ACC112 (cell line): ENCODE measurements around the gene L3MBTL3.
"Not testable (repeated sequence)": the region's sequence is repeated elsewhere in the genome, so short reads cannot be mapped to it uniquely, and the experiment has no call there.

ENCODE experiments used
- H2AFZ ChIP-seq: fragments of 200-600 bp; sonication (generic); one replicate; pipeline ENCODE4 v1.6.0; 2017; ENCODE audit warnings: antibody characterized with exemption, low read length; ENCODE audit not compliant: unreplicated experiment
- H3K27ac ChIP-seq: fragments of 200-600 bp; sonication (generic); 2 replicates; pipeline ENCODE4 v1.5.1; 2014; ENCODE audit warnings: low read depth, mild to moderate bottlenecking, antibody characterized with exemption, low read length, moderate library complexity
- H3K27me3 ChIP-seq: fragments of 200-600 bp; sonication (generic); 2 replicates; pipeline ENCODE4 v1.6.1; 2014; ENCODE audit warnings: mild to moderate bottlenecking, antibody characterized with exemption, low read length, moderate library complexity, mixed read lengths; ENCODE audit not compliant: insufficient read depth
- H3K36me3 ChIP-seq: fragments of 200-600 bp; sonication (generic); 2 replicates; pipeline ENCODE4 v1.6.1; 2016; ENCODE audit warnings: mild to moderate bottlenecking, antibody characterized with exemption, low read length, moderate library complexity, mixed read lengths; ENCODE audit not compliant: insufficient read depth
- H3K4me1 ChIP-seq: fragments of 200-600 bp; sonication (generic); one replicate; pipeline ENCODE4 v1.6.1; 2016; ENCODE audit warnings: low read length, mixed read lengths; ENCODE audit not compliant: insufficient read depth, unreplicated experiment, control insufficient read depth
- H3K4me3 ChIP-seq: fragments of 200-600 bp; sonication (generic); 2 replicates; pipeline ENCODE4 v1.5.1; 2014; ENCODE audit warnings: mild to moderate bottlenecking, low read depth, low read length
- H3K79me2 ChIP-seq: fragments of 200-600 bp; sonication (generic); one replicate; pipeline ENCODE4 v1.6.0; 2016; ENCODE audit warnings: low read length; ENCODE audit not compliant: control insufficient read depth, unreplicated experiment, insufficient read depth

L3MBTL3 gene

DNA sequence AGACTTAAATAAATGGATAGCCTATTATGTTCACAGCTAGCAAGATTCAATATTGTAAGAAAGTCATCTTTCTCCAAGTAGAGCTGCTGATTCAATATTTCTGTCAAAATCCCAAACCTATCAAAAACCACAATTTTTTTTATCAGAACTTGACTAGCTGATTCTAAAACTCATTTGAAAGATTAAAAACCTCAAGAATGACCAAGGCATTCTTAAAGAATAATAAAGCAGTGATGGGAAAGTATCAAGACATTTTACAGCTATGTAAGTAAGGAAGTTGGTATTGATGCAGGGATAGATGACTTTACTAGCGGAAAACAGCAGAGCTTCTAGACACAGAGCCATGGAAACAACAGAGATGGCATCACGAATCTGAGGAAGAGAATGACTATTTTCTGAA, 139.7 kb downstream of the L3MBTL3 start:
- Histone ChIP-seq H3K36me3 (no peaks in the 10 kb centered on the region), H3K27me3 (no peaks in the 10 kb centered on the region), H3K79me2 (no peaks in the 10 kb centered on the region), H2AFZ (no peak overlapping the region), H3K4me3 (no peak overlapping the region), H3K4me1 (no peaks in the 10 kb centered on the region), H3K27ac (no peak overlapping the region)

DNA sequence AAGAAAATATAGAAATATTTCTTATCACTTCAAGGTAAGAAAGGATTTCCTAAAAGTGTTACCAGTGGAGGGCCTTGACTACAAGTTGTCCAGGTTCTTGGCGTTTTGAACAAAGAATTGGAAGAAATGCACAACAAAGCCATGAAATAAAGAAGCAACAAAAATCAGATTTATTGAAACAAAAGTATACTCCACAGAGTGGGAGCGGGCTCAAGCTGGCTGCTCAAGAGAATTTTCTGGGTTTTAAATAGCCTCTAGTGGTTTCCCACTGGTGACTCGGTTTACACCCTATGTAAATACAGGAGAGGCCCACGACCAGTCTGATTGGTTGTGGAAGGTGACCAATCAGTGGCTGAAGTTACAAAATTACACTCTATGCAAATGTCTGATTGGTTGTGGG, 140.2 kb downstream of the L3MBTL3 start:
- H3K4me3 ChIP-seq, result no peak overlapping the region
- no peaks in the 10 kb centered on the region for H3K79me2 ChIP-seq
- H3K4me1 ChIP-seq, result no peaks in the 10 kb centered on the region
- no peak overlapping the region for H3K27ac ChIP-seq
- no peaks in the 10 kb centered on the region for H3K36me3 ChIP-seq
- no peaks in the 10 kb centered on the region for H3K27me3 ChIP-seq
- H2AFZ ChIP-seq, result no peak overlapping the region

DNA sequence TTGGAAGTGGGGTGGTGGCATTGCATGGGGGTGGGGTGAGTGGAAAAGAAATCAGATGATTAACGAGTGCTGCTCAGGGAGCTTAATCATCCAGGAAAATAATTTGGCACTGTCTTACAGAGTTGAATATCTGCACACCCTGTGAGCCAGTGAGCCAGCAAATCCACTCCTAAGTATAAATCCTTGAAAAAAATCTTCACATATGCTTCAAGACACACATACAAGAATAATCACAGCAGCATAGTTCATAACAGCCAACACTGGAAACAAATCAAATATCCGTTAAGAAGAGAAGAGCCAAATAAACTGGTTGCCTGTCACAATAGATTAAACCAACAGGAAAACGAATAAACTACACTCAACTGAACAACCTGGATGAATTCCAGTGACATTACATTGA, 141.6 kb downstream of the L3MBTL3 start:
- H3K27me3 ChIP-seq, result peaks cover 2% of the 10 kb centered on the region; the same call in 1 of the 2 replicates
- H3K4me1 ChIP-seq, result no peaks in the 10 kb centered on the region
- H3K27ac ChIP-seq, result no peak overlapping the region
- no peaks in the 10 kb centered on the region for H3K79me2 ChIP-seq
- no peak overlapping the region for H3K4me3 ChIP-seq
- H3K36me3 ChIP-seq, result no peaks in the 10 kb centered on the region
- no peak overlapping the region for H2AFZ ChIP-seq

DNA sequence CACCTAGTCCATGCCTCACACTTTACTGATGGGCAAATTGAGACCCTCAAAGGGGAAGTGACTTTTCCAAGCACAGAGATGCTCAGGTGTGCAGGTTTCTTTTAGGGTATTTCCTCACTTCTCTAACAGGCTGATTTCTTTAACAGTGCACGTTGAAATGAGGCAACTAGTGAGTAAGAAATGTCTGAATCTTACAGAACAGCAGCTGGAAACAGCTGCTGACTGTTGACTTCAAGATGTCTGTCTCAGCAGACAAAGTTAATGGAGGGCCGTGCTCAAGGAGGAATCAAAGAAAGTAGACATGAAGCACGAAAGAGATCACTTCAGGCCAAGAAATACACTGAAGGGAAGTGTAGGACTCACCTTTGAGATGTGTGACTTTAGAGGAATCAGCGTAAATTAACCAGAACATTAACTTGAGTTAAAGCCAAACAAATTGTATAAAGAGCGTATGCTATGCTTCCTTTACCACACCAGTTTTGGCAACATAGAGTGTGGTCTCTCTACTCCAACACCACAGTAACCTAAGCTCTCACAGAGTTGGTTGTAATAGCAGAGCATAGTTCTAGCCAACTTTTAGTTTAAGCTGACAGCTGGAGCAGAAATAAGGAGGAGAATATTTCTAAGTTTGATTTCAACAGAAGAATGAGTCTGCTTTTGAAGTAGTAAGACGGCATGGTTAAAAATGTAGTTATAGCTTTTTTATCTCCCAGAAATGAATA, 143.5 kb downstream of the L3MBTL3 start:
- H3K79me2 ChIP-seq, result no peaks in the 10 kb centered on the region

DNA sequence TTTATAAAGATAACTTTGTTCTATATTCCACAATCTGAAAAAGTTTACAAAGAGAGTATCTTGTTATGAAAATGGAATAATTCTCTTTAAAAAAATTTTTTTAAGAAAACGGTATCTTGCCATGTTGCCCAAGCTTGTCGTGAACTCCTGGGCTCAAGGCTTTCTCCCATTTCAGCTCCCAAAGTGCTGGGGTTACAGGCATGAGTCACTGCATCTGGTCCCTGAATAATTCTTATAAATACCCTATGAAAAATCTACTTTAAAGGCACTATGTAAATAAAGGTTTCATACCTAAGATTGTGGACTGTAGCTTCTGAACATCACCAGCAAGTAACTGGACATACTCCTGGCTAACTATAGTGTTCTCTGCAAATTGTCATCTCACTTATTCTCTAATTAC, 144.0 kb downstream of the L3MBTL3 start:
- Histone ChIP-seq H2AFZ (no peak overlapping the region), H3K36me3 (no peaks in the 10 kb centered on the region), H3K79me2 (no peaks in the 10 kb centered on the region), H3K27me3 (peaks cover 9% of the 10 kb centered on the region), H3K4me3 (no peak overlapping the region), H3K27ac (no peak overlapping the region), H3K4me1 (no peaks in the 10 kb centered on the region)

More for the DNA sequence above, 143.5 kb downstream of the L3MBTL3 start:
- Histone ChIP-seq H3K4me3 (no peak overlapping the region), H3K27ac (no peak overlapping the region), H3K36me3 (no peaks in the 10 kb centered on the region), H2AFZ (no peak overlapping the region), H3K4me1 (no peaks in the 10 kb centered on the region), H3K27me3 (peaks cover 9% of the 10 kb centered on the region)

DNA sequence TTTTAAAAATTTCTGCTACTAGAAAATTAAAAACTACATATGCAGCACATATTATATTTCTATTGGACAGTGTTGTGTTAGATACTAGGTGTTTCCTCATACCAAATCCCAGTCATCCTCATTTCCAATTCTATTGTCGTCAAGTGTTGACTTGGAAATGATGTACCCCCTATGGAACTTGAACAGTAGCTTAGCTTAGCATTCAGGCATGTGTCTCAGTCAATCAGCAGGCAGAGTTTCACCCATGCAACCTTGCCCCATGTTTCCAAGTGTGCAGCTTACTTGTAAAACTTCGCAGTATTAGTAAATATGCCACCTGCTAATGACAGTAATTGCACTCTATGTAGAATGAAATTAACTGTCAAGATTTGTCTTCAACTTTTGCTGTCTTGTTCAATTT, 144.9 kb downstream of the L3MBTL3 start:
- H3K4me1 ChIP-seq, result no peaks in the 10 kb centered on the region
- H3K79me2 ChIP-seq, result no peaks in the 10 kb centered on the region
- peaks cover 9% of the 10 kb centered on the region for H3K27me3 ChIP-seq
- no peak overlapping the region for H3K4me3 ChIP-seq
- no peak overlapping the region for H2AFZ ChIP-seq
- no peak overlapping the region for H3K27ac ChIP-seq
- H3K36me3 ChIP-seq, result no peaks in the 10 kb centered on the region

DNA sequence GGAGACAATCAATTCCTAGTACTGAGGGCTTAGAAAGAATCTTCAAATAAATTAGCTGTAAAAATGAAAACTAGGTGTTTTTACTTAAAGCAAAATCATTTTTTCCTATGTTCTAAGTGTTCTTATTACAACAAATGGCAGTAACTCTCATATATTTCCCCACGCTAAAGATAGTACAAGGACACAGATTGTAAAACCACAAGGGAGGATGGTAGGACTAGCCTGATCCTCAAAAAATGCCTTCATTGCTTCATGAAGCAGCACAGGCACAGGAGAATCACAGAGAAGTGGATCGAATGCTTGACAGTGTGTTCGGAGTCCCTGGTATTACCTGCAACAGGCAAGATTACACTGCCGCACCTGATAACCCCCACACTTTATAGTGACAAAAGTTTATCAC, 145.9 kb downstream of the L3MBTL3 start:
- Histone ChIP-seq H3K27me3 (peaks cover 9% of the 10 kb centered on the region), H3K36me3 (no peaks in the 10 kb centered on the region), H2AFZ (no peak overlapping the region), H3K27ac (no peak overlapping the region), H3K4me1 (no peaks in the 10 kb centered on the region), H3K4me3 (no peak overlapping the region), H3K79me2 (no peaks in the 10 kb centered on the region)

DNA sequence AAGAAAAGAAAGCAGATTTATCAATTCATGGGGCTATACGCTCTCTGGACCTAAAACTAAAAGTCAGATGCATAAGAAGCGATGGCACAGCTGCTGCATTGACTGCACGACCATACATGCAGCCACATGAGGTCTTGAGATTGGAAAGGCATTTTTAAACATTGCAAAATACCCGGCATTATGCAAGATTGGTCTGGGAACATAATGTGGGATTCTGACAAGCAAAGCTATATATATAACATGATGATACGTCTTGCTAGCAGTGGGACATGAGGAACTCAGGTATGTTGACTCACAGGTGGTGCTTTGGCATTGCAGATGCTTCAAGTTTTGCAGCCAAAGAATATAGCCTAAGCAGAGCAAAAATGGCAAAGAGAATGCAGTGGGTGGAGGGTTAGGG, 149.3 kb downstream of the L3MBTL3 start:
- H3K27ac ChIP-seq, result no peak overlapping the region
- peaks cover 9% of the 10 kb centered on the region for H3K27me3 ChIP-seq

DNA sequence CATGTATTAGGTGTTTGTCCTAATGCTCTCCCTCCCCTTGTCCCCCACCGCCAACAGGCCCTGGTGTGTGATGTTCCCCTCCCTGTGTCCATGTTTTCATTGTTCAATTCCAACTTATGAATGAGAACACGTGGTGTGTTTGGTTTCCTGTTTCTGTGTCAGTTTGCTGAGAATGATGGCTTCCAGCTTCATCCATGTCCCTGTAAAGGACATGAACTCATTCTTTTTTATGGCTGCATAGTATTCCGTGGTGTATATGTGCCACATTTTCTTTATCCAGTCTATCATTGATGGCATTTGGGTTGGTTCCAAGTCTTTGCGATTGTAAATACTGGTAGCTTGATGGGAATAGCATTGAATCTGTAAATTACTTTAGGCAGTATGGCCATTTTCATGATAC, 151.8 kb downstream of the L3MBTL3 start:
- H3K4me3 ChIP-seq, H3K4me1 ChIP-seq, H3K27me3 ChIP-seq, H3K36me3 ChIP-seq, H3K79me2 ChIP-seq, H3K27ac ChIP-seq, H2AFZ ChIP-seq: not testable (repeated sequence)

More for the DNA sequence above, 149.3 kb downstream of the L3MBTL3 start:
- Histone ChIP-seq H2AFZ (no peak overlapping the region), H3K4me1 (no peaks in the 10 kb centered on the region), H3K79me2 (no peaks in the 10 kb centered on the region), H3K4me3 (no peak overlapping the region), H3K36me3 (no peaks in the 10 kb centered on the region)

DNA sequence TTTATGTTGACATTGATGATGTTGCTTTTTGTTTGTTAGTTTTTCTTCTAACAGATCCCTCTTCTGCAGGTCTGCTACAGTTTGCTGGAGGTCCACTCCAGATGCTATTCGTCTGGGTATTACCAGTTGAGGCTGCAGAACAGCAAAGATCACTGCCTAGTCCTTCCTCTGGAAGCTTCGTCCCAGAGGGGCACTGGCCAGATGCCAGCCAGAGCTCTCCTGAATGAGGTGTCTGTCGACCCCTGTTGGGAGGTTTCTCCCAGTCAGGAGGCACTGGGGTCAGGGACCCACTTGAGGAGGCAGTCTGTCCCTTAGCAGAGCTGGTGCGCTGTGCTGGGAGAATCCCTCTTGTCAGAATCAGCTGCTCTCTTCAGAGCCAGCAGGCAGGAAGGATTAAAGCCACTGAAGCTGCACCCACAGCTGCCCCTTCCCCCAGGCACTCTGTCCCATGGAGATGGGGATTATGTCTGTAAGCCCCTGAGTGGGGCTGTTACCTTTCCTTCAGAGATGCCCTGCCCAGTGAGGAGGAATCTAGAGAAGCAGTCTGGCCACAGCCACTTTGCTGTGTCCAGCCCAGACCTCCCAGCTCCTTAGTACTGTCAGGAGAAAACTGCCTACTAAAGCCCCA, 155.1 kb downstream of the L3MBTL3 start:
- H3K79me2 ChIP-seq, H3K36me3 ChIP-seq, H2AFZ ChIP-seq, H3K4me3 ChIP-seq, H3K4me1 ChIP-seq, H3K27me3 ChIP-seq, H3K27ac ChIP-seq: not testable (repeated sequence)

DNA sequence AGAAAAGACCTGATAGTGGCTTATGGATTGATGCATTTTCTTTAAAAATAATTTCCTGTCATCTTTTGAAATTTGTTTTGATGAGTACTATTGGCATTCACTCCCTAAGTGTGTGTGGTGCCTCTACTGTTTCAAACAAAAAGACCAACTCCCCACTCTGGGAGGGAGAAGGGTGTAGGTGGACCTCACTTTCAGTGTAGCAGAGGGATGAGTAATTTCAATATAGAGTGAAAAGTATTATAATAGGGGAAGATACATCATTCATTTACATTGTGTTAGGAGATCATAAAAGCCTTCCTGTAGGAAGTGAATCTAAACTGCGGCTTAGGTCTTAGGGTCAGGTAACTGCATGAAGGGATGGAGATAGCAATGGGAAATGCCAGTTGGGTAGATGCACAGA, 158.0 kb downstream of the L3MBTL3 start:
- H3K27ac ChIP-seq, result no peak overlapping the region
- no peak overlapping the region for H2AFZ ChIP-seq
- H3K4me1 ChIP-seq, result peaks cover 12% of the 10 kb centered on the region
- H3K79me2 ChIP-seq, result no peaks in the 10 kb centered on the region
- no peak overlapping the region for H3K4me3 ChIP-seq
- no peaks in the 10 kb centered on the region for H3K27me3 ChIP-seq
- no peaks in the 10 kb centered on the region for H3K36me3 ChIP-seq
